GM06990 (cell line): ENCODE measurements around the gene RELL1.

ENCODE experiments used
- DNase-seq: peaks from one replicate; pipeline ENCODE4 v3.0.0-alpha.2; 2011; ENCODE audit not compliant: insufficient read length; ENCODE audit errors: extremely low read depth
- H3K27me3 ChIP-seq: replicated peaks from 2 replicates; pipeline ENCODE4 v1.6.0; 2011; ENCODE audit warnings: low read length; ENCODE audit not compliant: control insufficient read depth, insufficient read depth
- H3K36me3 ChIP-seq: 2 replicates; pipeline ENCODE4 v1.5.1; 2011; ENCODE audit warnings: low read length; ENCODE audit not compliant: control insufficient read depth, insufficient read depth
- H3K4me3 ChIP-seq: replicated peaks from 2 replicates; pipeline ENCODE4 v1.5.1; 2011; ENCODE audit warnings: low read depth, mild to moderate bottlenecking, control low read depth, low read length
- TF ChIP-seq, protein P1 (sequence below): IDR thresholded peaks from 2 replicates; pipeline ENCODE4 v1.5.1; 2011; ENCODE audit warnings: low read length, control low read depth, mild to moderate bottlenecking, inconsistent platforms; ENCODE audit not compliant: insufficient read depth, poor library complexity, severe bottlenecking

RELL1 gene

DNA sequence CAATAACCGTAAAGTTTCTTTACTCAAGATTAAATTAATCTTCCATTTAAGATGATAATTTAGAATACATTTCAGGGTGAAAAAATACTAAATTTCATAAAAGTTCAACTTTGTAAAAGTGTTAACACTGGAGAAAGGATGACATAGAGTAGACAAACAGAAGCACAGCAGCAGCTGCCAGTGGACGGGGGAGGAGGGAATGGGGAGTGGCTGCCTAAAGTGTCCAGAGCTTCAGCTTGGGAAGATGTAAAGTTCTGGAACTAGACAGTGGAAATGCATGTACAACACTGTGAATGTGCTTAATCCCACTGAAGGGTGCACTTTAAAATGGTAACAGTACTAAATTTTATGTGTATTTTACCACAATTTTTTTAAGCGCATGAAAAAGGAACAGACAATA is 39.9 kb downstream of the RELL1 start:
- H3K36me3 ChIP-seq, result peaks cover 2% of the 10 kb centered on the region
- DNase-seq, result no peak
- no peak overlapping the region for H3K4me3 ChIP-seq
- H3K27me3 ChIP-seq, result no peaks in the 10 kb centered on the region
- TF ChIP-seq, protein P1, sequence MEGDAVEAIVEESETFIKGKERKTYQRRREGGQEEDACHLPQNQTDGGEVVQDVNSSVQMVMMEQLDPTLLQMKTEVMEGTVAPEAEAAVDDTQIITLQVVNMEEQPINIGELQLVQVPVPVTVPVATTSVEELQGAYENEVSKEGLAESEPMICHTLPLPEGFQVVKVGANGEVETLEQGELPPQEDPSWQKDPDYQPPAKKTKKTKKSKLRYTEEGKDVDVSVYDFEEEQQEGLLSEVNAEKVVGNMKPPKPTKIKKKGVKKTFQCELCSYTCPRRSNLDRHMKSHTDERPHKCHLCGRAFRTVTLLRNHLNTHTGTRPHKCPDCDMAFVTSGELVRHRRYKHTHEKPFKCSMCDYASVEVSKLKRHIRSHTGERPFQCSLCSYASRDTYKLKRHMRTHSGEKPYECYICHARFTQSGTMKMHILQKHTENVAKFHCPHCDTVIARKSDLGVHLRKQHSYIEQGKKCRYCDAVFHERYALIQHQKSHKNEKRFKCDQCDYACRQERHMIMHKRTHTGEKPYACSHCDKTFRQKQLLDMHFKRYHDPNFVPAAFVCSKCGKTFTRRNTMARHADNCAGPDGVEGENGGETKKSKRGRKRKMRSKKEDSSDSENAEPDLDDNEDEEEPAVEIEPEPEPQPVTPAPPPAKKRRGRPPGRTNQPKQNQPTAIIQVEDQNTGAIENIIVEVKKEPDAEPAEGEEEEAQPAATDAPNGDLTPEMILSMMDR, result no peak

- Histone ChIP-seq H3K27me3 (no peaks in the 10 kb centered on the region), H3K4me3 (no peak overlapping the region), H3K36me3 (peaks cover 2% of the 10 kb centered on the region)
- no peak for DNase-seq
- TF ChIP-seq, protein P1, result no peak
Observed at GRCh38 chr4:37645736-37646135, 40.4 kb downstream of the RELL1 start.

- Histone ChIP-seq H3K27me3 (no peaks in the 10 kb centered on the region), H3K4me3 (no peak overlapping the region), H3K36me3 (peaks cover 2% of the 10 kb centered on the region)
- no peak for DNase-seq
- TF ChIP-seq, protein P1, result no peak
Observed at GRCh38 chr4:37644962-37645361, 41.2 kb downstream of the RELL1 start.

DNA sequence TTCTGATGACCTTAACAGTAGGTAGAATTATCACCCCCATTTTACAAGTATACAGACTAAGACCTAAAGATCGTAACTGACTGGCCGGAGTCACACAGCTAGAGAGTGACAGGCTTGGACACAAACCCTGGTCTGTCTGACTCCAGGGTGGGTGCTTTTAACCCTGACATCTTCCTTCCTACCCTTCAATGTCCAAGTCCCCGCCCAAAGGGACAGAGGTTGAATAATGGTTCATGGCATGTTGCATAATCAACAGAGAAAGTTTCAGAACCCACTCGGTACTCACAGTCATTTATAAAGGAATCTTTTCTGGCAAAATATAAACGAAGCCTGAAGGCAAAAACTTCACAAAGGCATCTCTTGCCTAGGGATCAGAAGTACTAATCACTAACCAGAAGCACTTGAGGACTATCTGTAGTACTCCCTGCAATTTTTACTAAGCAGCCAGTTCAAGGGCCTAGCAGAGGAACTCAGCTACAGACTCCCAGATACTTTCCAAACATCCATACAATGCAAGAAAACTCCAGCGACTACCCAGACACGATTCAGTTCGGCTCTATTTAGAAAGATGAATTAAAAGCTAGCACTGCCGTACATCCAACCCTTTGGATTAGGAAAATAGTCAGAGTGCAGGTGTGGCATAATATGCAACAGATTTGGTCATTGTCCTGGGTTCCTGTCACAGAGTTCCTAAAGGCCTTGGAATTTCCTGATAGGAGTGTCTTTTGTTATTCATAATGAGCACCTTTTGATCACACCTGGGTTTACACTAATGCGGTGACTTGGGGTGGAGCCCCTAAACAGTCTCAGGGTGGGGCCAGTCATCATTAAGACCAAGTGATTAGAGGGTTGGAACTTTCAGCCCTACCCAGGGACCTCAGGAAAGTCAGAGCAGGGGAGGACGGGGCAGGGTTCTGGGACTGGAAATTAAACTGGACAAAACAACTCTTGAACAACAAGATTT is 44.0 kb downstream of the RELL1 start:
- Histone ChIP-seq H3K36me3 (peaks cover 2% of the 10 kb centered on the region), H3K27me3 (no peaks in the 10 kb centered on the region), H3K4me3 (no peak overlapping the region)
- DNase-seq, result no peak
- TF ChIP-seq, protein P1, result no peak

DNA sequence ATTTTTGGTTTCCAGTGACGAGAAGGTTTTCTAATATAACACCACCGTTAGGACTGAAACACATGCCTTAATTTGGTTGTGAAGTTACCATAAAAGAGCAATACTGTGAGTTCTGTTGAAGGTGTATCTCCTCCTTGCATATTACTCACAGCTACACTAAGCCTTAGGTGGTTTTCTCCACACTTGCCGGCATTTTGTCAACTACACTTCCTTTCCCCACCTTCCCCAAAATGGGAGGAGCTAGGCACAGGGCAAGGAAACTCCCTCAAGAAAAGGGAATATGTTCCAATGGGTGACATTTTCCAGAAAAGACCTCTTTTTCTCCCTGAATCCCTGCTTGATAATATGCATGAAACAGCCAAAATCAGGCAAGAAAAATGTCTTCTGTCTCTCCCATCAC is 44.8 kb downstream of the RELL1 start:
- TF ChIP-seq, protein P1, result no peak
- no peak for DNase-seq
- H3K4me3 ChIP-seq, result no peak overlapping the region
- peaks cover 3% of the 10 kb centered on the region for H3K36me3 ChIP-seq
- no peaks in the 10 kb centered on the region for H3K27me3 ChIP-seq
